Cardiac septum (tissue), 1 donor: ENCODE measurements around the gene CSK. TPM values are rescaled to one million over a fixed set of nuclear protein-coding genes. Genes with fewer than 3 reads are reported as not detected.

Experiments used
- DNase-seq: peaks from one replicate; pipeline ENCODE4 v3.0.0-alpha.2; 2020; ENCODE audit warnings: low spot score
- intact Hi-C: fragments of 100-400 bp; cut with DNase I; formaldehyde crosslinking; loops from one replicate; pipeline ENCODE4 v1.14.0; 2022
- total RNA-seq: library from RNA; stranded (reverse); fragmentation: NEBNext Ultra II Directional; extraction: Animal tissue kit (Norgen Biotek cat#: 25700); gene quantifications from one replicate; pipeline ENCODE4 v1.2.1, GENCODE V29; 2021
- donor health status: DM: no; HTN: no; CAD: no.

The CSK gene
- total RNA-seq, 1 donor from 2014 or later = 29.5 TPM

- intact Hi-C loops = loop anchor here (1.0 to 5.0 kb wide), 2 partner anchors 134 to 397 kb away; no protein-coding TSS in a partner anchor
- peak; percentile 88 for DNase-seq
These were observed 13.0 kb upstream of the CSK start for GRCh38 chr15:74768771-74769342.

GRCh38 chr15:74769463-74770025, 12.3 kb upstream of the CSK start:
- no peak for DNase-seq
- intact Hi-C loops = loop anchor here (1.0 to 5.0 kb wide), 4 partner anchors 68 to 397 kb away; no protein-coding TSS in a partner anchor

- intact Hi-C loops = loop anchor here (2.0 to 5.0 kb wide), 2 partner anchors 67 to 180 kb away; no protein-coding TSS in a partner anchor
- no peak for DNase-seq
These were observed 11.5 kb upstream of the CSK start for GRCh38 chr15:74770211-74770903.

GRCh38 chr15:74773329-74773728, 8.6 kb upstream of the CSK start:
- intact Hi-C loops = loop anchor here (5.0 kb wide), 1 partner anchor 64 kb away; no protein-coding TSS in a partner anchor
- DNase-seq = no peak

GRCh38 chr15:74773731-74774252, 8.1 kb upstream of the CSK start:
- DNase-seq = no peak
- intact Hi-C loops = loop anchor here (5.0 kb wide), 1 partner anchor 64 kb away; no protein-coding TSS in a partner anchor

- intact Hi-C loops = no loop called here
These were observed 6.7 kb upstream of the CSK start for GRCh38 chr15:74775132-74775562.

GRCh38 chr15:74775894-74776293, 6.0 kb upstream of the CSK start:
- no peak for DNase-seq

More at GRCh38 chr15:74775132-74775562, 6.7 kb upstream of the CSK start:
- no peak for DNase-seq

GRCh38 chr15:74776821-74777768, 4.8 kb upstream of the CSK start:
- intact Hi-C loops = no loop called here
- no peak for DNase-seq

More at GRCh38 chr15:74775894-74776293, 6.0 kb upstream of the CSK start:
- intact Hi-C loops = no loop called here

- DNase-seq = no peak
- intact Hi-C loops = no loop called here
These were observed 3.9 kb upstream of the CSK start for GRCh38 chr15:74777769-74778598.

GRCh38 chr15:74778599-74778970, 3.3 kb upstream of the CSK start:
- DNase-seq = no peak
- intact Hi-C loops = no loop called here

- no peak for DNase-seq
- intact Hi-C loops = no loop called here
These were observed 2.7 kb upstream of the CSK start for GRCh38 chr15:74779162-74779648.

GRCh38 chr15:74780523-74781430, 1.1 kb upstream of the CSK start:
- intact Hi-C loops = loop anchor here (2.0 kb wide), 1 partner anchor 20 kb away; no protein-coding TSS in a partner anchor

GRCh38 chr15:74782259-74783071, 585 bp downstream of the CSK start:
- intact Hi-C loops = loop anchor here (2.0 kb wide), 1 partner anchor 154 kb away; no protein-coding TSS in a partner anchor
- no peak for DNase-seq

More at GRCh38 chr15:74780523-74781430, 1.1 kb upstream of the CSK start:
- no peak for DNase-seq

- intact Hi-C loops = loop anchor here (2.0 kb wide), 1 partner anchor 154 kb away; no protein-coding TSS in a partner anchor
- no peak for DNase-seq
These were observed 1.4 kb downstream of the CSK start for GRCh38 chr15:74783072-74783807.

- intact Hi-C loops = loop anchor here (2.0 kb wide), 1 partner anchor 153 kb away; no protein-coding TSS in a partner anchor
These were observed 1.9 kb downstream of the CSK start for GRCh38 chr15:74783808-74784175.

More at GRCh38 chr15:74783808-74784175, 1.9 kb downstream of the CSK start:
- no peak for DNase-seq
